Progenitor cell of endocrine pancreas (in vitro differentiated cells): ENCODE results near the gene ATXN7. TPM values are rescaled to one million over a fixed set of nuclear protein-coding genes. Genes with fewer than 3 reads are reported as not detected.

Experiments
- DNase-seq: peaks from one replicate; pipeline ENCODE4 v3.0.0; 2021; ENCODE audit warnings: low spot score; ENCODE audit not compliant: unreplicated experiment
- H3K27ac Mint-ChIP-seq: 2 replicates; pipeline ENCODE4 v1.8.0; 2021; ENCODE audit warnings: mild to moderate bottlenecking, moderate library complexity, mixed read lengths
- H3K27me3 Mint-ChIP-seq: 2 replicates; pipeline ENCODE4 v1.8.0; 2021; ENCODE audit warnings: mixed read lengths
- H3K36me3 Mint-ChIP-seq: 2 replicates; pipeline ENCODE4 v1.8.0; 2022; ENCODE audit warnings: mixed read lengths; ENCODE audit not compliant: insufficient read depth
- H3K4me1 Mint-ChIP-seq: 2 replicates; pipeline ENCODE4 v1.8.0; 2021; ENCODE audit warnings: low read depth, mixed read lengths
- H3K4me3 Mint-ChIP-seq: 2 replicates; pipeline ENCODE4 v1.8.0; 2021; ENCODE audit warnings: low read depth, mild to moderate bottlenecking, moderate library complexity, mixed read lengths
- H3K9me3 Mint-ChIP-seq: 2 replicates; pipeline ENCODE4 v1.8.0; 2021; ENCODE audit warnings: low read depth, mixed read lengths
- total RNA-seq: library from RNA; stranded (reverse); gene quantifications from 2 replicates; pipeline ENCODE4 v1.2.1, GENCODE V29; 2021
- TF ChIP-seq, protein P1 (sequence below): fragments of 200-600 bp; sonication (generic); IDR thresholded peaks from one replicate; pipeline ENCODE4 v1.5.0; 2021; ENCODE audit warnings: antibody characterized with exemption, mild to moderate bottlenecking; ENCODE audit not compliant: unreplicated experiment

Gene ATXN7
- total RNA-seq, 1 donor from 2014 or later, result 36.7 TPM

DNA sequence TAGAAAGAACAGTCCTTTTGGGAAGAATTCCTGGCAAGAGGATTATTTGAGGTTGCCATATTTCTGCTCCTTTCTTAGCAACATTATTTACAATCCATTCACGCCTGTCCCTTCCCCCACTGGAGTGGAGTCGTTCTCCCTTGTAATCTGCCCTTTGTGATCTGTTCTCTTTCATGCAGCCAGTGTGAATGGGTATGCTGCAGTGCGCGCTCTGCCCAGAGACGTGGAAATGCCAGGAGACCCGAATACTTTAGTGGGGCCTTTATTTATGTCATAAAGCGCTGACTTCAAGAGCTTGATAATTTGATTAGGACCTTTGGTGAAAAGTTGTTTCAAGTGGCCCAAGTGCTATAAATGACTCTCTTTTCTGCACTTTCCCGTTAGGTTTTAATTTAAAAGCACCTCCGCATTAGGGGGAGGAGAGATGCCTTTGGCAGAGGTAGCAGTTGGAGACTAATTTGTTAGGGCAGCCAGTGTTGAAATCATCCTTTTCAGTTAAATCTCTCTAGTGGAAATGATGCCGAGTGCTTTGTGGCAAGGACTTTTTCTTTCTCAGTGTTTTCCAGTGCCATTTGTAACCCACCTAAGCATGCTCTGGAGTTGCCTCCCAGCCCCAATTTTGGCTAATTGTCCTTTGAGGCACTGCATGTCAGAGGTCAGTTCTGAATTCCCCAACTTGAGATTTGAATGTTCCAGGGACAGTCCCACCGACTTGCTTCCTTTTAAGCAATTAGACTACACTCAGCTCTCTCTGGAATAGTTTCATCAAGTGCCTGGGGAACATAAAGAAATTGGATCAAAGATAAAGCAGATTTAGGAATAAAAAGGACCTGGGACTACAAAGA is 107.2 kb downstream of the ATXN7 start:
- TF ChIP-seq, protein P1, sequence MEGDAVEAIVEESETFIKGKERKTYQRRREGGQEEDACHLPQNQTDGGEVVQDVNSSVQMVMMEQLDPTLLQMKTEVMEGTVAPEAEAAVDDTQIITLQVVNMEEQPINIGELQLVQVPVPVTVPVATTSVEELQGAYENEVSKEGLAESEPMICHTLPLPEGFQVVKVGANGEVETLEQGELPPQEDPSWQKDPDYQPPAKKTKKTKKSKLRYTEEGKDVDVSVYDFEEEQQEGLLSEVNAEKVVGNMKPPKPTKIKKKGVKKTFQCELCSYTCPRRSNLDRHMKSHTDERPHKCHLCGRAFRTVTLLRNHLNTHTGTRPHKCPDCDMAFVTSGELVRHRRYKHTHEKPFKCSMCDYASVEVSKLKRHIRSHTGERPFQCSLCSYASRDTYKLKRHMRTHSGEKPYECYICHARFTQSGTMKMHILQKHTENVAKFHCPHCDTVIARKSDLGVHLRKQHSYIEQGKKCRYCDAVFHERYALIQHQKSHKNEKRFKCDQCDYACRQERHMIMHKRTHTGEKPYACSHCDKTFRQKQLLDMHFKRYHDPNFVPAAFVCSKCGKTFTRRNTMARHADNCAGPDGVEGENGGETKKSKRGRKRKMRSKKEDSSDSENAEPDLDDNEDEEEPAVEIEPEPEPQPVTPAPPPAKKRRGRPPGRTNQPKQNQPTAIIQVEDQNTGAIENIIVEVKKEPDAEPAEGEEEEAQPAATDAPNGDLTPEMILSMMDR, result no peak
- Mint-ChIP-seq H3K27me3 (no peaks in the 10 kb centered on the region), H3K9me3 (no peaks in the 10 kb centered on the region), H3K4me1 (peaks cover 70% of the 10 kb centered on the region), H3K36me3 (peaks cover 5% of the 10 kb centered on the region), H3K4me3 (no peak overlapping the region), H3K27ac (peak overlapping the region; percentile 84)
- DNase-seq, result no peak

DNA sequence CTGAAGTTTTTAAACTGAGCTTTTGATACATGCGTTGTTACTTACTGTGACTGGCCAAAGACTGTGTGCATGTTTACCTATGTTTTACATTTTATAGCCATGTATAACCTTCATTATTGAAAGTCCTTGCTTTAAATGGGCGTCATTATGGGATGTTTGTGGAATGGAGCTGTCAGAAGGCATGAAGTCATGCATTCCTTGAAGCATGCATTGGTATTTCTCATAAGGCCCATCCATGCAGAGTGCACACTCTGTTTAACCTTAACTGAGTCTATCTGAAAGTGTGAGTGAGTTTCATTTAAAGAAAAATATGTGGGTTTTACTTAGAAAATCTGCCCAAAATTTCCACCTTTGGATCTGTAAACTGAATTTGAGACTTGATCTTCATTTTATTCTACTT is 108.5 kb downstream of the ATXN7 start:
- DNase-seq, result no peak
- H3K4me1 Mint-ChIP-seq, result peaks cover 64% of the 10 kb centered on the region
- H3K27me3 Mint-ChIP-seq, result no peaks in the 10 kb centered on the region
- H3K36me3 Mint-ChIP-seq, result peaks cover 5% of the 10 kb centered on the region
- H3K4me3 Mint-ChIP-seq, result no peak overlapping the region
- TF ChIP-seq, protein P1, result no peak
- H3K27ac Mint-ChIP-seq, result peak overlapping the region; percentile 60
- no peaks in the 10 kb centered on the region for H3K9me3 Mint-ChIP-seq

DNA sequence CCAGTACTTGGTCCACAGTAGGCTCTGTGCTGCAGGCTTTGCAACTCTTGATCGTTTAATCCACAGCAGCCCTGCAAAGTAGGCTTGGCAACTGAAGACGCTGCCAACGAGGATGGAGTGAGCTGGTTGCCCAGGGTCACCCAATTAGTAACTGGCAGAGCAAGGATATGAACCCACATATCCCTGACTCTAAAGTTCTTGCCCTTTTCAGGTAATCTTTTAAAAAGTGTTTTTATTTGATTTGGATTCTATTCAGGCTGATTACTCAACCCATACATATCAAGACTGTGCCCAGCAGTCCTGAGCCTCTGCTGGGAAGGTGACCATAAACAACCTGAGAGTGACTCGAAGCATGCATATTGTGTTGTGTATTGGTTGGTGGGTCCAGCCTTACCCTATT is 109.3 kb downstream of the ATXN7 start:
- no peak for DNase-seq
- TF ChIP-seq, protein P1, result no peak
- Mint-ChIP-seq H3K27me3 (no peaks in the 10 kb centered on the region), H3K27ac (peak overlapping the region; percentile 60), H3K4me3 (no peak overlapping the region), H3K9me3 (no peaks in the 10 kb centered on the region), H3K36me3 (peaks cover 5% of the 10 kb centered on the region), H3K4me1 (peaks cover 63% of the 10 kb centered on the region)

DNA sequence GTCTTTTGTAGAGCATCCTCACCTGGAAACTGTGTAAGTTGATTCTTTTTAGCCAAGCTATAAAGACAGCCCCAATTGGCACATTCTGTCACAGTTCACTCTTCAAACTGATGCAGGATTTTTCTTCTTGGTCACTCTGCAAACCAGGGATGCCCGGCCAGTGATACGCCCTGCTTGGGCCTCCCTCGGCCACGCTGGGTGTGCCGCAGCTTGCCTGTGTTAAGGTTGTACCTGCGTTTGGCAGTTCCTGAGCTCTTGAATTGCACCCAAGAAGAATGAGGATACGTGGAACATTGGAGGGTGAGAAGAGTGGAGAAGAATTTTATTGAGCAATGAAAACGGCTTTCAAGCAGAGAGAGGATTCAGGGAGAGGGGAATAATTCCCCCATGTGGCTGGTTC is 109.7 kb downstream of the ATXN7 start:
- Mint-ChIP-seq H3K4me1 (peaks cover 58% of the 10 kb centered on the region), H3K36me3 (peaks cover 5% of the 10 kb centered on the region), H3K9me3 (no peaks in the 10 kb centered on the region), H3K27ac (no peak overlapping the region), H3K4me3 (no peak overlapping the region), H3K27me3 (no peaks in the 10 kb centered on the region)
- TF ChIP-seq, protein P1, result no peak
- DNase-seq, result no peak

DNA sequence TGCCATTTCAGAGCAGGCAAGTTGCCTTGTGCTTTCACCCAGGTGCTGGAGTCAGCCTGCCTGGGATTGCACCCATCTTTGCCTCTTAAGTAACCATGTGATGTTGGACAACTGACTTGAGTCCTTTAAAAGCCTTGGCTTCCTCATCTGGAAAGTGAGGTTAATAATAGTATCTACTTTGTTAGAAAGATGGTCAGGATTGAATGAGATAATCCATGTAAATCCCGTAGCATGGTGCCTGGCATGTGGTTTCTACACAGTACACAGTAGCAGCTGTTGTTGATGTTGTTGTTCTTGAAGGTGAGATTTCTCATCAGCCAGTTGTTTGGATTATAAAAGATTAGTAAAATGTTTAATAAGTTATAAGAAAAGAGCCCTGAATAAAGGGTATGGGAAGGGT is 110.8 kb downstream of the ATXN7 start:
- H3K27ac Mint-ChIP-seq, result no peak overlapping the region
- peaks cover 5% of the 10 kb centered on the region for H3K36me3 Mint-ChIP-seq
- H3K4me1 Mint-ChIP-seq, result peaks cover 51% of the 10 kb centered on the region
- no peaks in the 10 kb centered on the region for H3K9me3 Mint-ChIP-seq
- H3K27me3 Mint-ChIP-seq, result no peaks in the 10 kb centered on the region
- no peak overlapping the region for H3K4me3 Mint-ChIP-seq
- TF ChIP-seq, protein P1, result no peak
- DNase-seq, result no peak
